ENCODE data around the gene CACNG3.
"Not testable (repeated sequence)": the region's sequence is repeated elsewhere in the genome, so short reads cannot be mapped to it uniquely, and the experiment has no call there.

Gene CACNG3

GRCh38 chr16:24336491-24336890 is 80.4 kb downstream of the CACNG3 start:
- no peak for TF ChIP-seq CTCF (IDR thresholded peaks at IDR 0.05; ENCODE audit: insufficient read depth, low read depth, low read length, missing control alignments)
- no peak overlapping the region for H3K4me3 ChIP-seq (ENCODE audit: low read length)
- DNase-seq (ENCODE audit: low read depth), result no peak

- no peak for DNase-seq (ENCODE audit: low read depth)
- H3K4me3 ChIP-seq (ENCODE audit: low read length), result no peak overlapping the region
- TF ChIP-seq CTCF (IDR thresholded peaks at IDR 0.05; ENCODE audit: insufficient read depth, low read depth, low read length, missing control alignments), result no peak
Observed at GRCh38 chr16:24337013-24337412, 80.9 kb downstream of the CACNG3 start.

- H3K4me3 ChIP-seq (ENCODE audit: low read length); DNase-seq (ENCODE audit: low read depth): not testable (repeated sequence)
Observed at GRCh38 chr16:24343829-24344228, 87.7 kb downstream of the CACNG3 start.

GRCh38 chr16:24344784-24345183 is 88.6 kb downstream of the CACNG3 start:
- TF ChIP-seq CTCF (IDR thresholded peaks at IDR 0.05; ENCODE audit: insufficient read depth, low read depth, low read length, missing control alignments), result no peak
- no peak overlapping the region for H3K4me3 ChIP-seq (ENCODE audit: low read length)
- no peak for DNase-seq (ENCODE audit: low read depth)

GRCh38 chr16:24345704-24346103 is 89.6 kb downstream of the CACNG3 start:
- no peak for TF ChIP-seq CTCF (IDR thresholded peaks at IDR 0.05; ENCODE audit: insufficient read depth, low read depth, low read length, missing control alignments)
- no peak overlapping the region for H3K4me3 ChIP-seq (ENCODE audit: low read length)
- no peak for DNase-seq (ENCODE audit: low read depth)

- DNase-seq (ENCODE audit: low read depth), result no peak
- no peak overlapping the region for H3K4me3 ChIP-seq (ENCODE audit: low read length)
- no peak for TF ChIP-seq CTCF (IDR thresholded peaks at IDR 0.05; ENCODE audit: insufficient read depth, low read depth, low read length, missing control alignments)
Observed at GRCh38 chr16:24346734-24347133, 90.6 kb downstream of the CACNG3 start.

GRCh38 chr16:24347556-24347955 is 91.4 kb downstream of the CACNG3 start:
- no peak for DNase-seq (ENCODE audit: low read depth)
- no peak for TF ChIP-seq CTCF (IDR thresholded peaks at IDR 0.05; ENCODE audit: insufficient read depth, low read depth, low read length, missing control alignments)
- H3K4me3 ChIP-seq (ENCODE audit: low read length), result no peak overlapping the region
